Astrocyte of the cerebellum (primary cell): ENCODE results near the gene EPHB2.

ENCODE experiments used
- DNase-seq: peaks from one replicate; pipeline ENCODE4 v3.0.0-alpha.2; 2011; ENCODE audit warnings: low read depth
- H3K4me3 ChIP-seq: 2 replicates; pipeline ENCODE4 v1.5.1; 2011; ENCODE audit warnings: mild to moderate bottlenecking, low read depth, low read length, moderate library complexity
- CTCF ChIP-seq: IDR thresholded peaks from 2 replicates; pipeline ENCODE4 v1.5.1; 2012; ENCODE audit warnings: low read length, low read depth, moderate library complexity, mild to moderate bottlenecking; ENCODE audit errors: missing control alignments
- in situ Hi-C: cut with HindIII; loops from 2 replicates; pipeline ENCODE4 v1.10.0; 2017; ENCODE audit warnings: low sequenced_read_pairs

Gene EPHB2

GRCh38 chr1:22677931-22678896, 32.4 kb upstream of the EPHB2 start:
- DNase-seq, result no peak
- TF ChIP-seq CTCF, result no peak
- no peak overlapping the region for H3K4me3 ChIP-seq
- in situ Hi-C loops, result no loop called here

- in situ Hi-C loops, result no loop called here
These were observed 29.9 kb upstream of the EPHB2 start for GRCh38 chr1:22680726-22681125.

GRCh38 chr1:22681556-22682276, 28.9 kb upstream of the EPHB2 start:
- no peak overlapping the region for H3K4me3 ChIP-seq
- in situ Hi-C loops, result no loop called here
- no peak for DNase-seq
- no peak for TF ChIP-seq CTCF

More at GRCh38 chr1:22680726-22681125, 29.9 kb upstream of the EPHB2 start:
- no peak overlapping the region for H3K4me3 ChIP-seq
- TF ChIP-seq CTCF, result no peak
- DNase-seq, result no peak

GRCh38 chr1:22683547-22683946, 27.1 kb upstream of the EPHB2 start:
- in situ Hi-C loops, result no loop called here
- no peak for TF ChIP-seq CTCF
- no peak overlapping the region for H3K4me3 ChIP-seq
- no peak for DNase-seq

- no peak for DNase-seq
- no peak for TF ChIP-seq CTCF
- in situ Hi-C loops, result no loop called here
- no peak overlapping the region for H3K4me3 ChIP-seq
These were observed 25.0 kb upstream of the EPHB2 start for GRCh38 chr1:22685591-22686059.

GRCh38 chr1:22687191-22687590, 23.4 kb upstream of the EPHB2 start:
- no peak for TF ChIP-seq CTCF
- in situ Hi-C loops, result no loop called here
- DNase-seq, result no peak
- H3K4me3 ChIP-seq, result no peak overlapping the region
